ENCODE measurements around the gene OSBPL10.

- TF ChIP-seq CTCF (conservative IDR thresholded peaks at IDR 0.05; ENCODE audit: low read length) (no peak), EZH2phosphoT487 (IDR thresholded peaks at IDR 0.05; ENCODE audit: borderline replicate concordance, low read depth, low read length) (no peak)
These were observed 275.3 kb downstream of the OSBPL10 start for GRCh38 chr3:31705736-31706135.
